Ishikawa (cell line): ENCODE measurements around the gene RABAC1.

Experiments
- CEBPB ChIP-seq: IDR thresholded peaks from 2 replicates; pipeline ENCODE4 v1.6.1; 2012
- EGR1 ChIP-seq: IDR thresholded peaks from 2 replicates; pipeline ENCODE4 v1.6.1; 2012
- RAD21 ChIP-seq: IDR thresholded peaks from 2 replicates; pipeline ENCODE4 v1.6.1; 2012; ENCODE audit warnings: low read depth
- TF ChIP-seq, protein P1 (sequence below): IDR thresholded peaks from 2 replicates; pipeline ENCODE4 v1.6.1; 2012

DNA sequence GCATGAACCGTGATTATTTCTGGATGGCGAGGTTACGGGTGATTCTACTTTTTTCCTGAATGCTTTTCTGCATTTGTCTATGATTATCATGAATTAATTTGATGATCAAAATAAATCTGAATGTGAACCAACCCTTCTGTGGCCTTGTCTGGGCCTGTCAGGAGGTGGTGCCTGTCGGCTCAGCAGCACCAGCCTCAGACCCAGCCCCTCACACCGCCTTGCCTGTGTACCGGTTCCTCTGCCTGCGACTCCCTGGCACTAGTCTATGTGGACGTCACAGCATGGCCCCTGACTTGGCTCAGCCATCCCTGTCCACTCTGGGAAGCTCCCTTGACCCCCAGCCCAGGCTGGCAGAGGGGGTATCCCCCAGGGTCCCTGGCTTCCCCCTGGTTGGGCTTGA lies 15.5 kb upstream of the RABAC1 start:
- TF ChIP-seq RAD21, result no peak
- no peak for TF ChIP-seq CEBPB
- no peak for TF ChIP-seq EGR1
- TF ChIP-seq, protein P1, sequence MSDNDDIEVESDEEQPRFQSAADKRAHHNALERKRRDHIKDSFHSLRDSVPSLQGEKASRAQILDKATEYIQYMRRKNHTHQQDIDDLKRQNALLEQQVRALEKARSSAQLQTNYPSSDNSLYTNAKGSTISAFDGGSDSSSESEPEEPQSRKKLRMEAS, result no peak
